Esophagus mucosa (tissue), 1 donor: Measurements from ENCODE around the gene GIT1. TPM values are rescaled to one million over a fixed set of nuclear protein-coding genes. Genes with fewer than 3 reads are reported as not detected.

Experiments used
- ATAC-seq: fragments of 200-7000 bp; cut with Tn5 transposase; one replicate; pipeline ENCODE4 v1.9.1; 2020
- total RNA-seq: library from RNA; stranded (reverse); gene quantifications from one replicate; pipeline ENCODE4 v1.2.4, GENCODE V29; 2023
- donor health status: DM: yes; HTN: yes; CAD: no.

The GIT1 gene
- total RNA-seq, 1 donor from 2014 or later, result 28.7 TPM

GRCh38 chr17:29593591-29594518 lies 4.4 kb upstream of the GIT1 start:
- no peak for ATAC-seq

GRCh38 chr17:29592850-29593551 lies 3.6 kb upstream of the GIT1 start, which contains the start of gene ANKRD13B:
Gene ANKRD13B, plus strand, starts transcription at chr17:29593132. Its CDS starts 490 bp downstream, at chr17:29593622.
- ATAC-seq, result no peak

- peak; percentile 63 for ATAC-seq
Measured at GRCh38 chr17:29591737-29592608, 2.5 kb upstream of the GIT1 start.

GRCh38 chr17:29591146-29591736 lies 1.8 kb upstream of the GIT1 start:
- peak; percentile 10 for ATAC-seq

DNA sequence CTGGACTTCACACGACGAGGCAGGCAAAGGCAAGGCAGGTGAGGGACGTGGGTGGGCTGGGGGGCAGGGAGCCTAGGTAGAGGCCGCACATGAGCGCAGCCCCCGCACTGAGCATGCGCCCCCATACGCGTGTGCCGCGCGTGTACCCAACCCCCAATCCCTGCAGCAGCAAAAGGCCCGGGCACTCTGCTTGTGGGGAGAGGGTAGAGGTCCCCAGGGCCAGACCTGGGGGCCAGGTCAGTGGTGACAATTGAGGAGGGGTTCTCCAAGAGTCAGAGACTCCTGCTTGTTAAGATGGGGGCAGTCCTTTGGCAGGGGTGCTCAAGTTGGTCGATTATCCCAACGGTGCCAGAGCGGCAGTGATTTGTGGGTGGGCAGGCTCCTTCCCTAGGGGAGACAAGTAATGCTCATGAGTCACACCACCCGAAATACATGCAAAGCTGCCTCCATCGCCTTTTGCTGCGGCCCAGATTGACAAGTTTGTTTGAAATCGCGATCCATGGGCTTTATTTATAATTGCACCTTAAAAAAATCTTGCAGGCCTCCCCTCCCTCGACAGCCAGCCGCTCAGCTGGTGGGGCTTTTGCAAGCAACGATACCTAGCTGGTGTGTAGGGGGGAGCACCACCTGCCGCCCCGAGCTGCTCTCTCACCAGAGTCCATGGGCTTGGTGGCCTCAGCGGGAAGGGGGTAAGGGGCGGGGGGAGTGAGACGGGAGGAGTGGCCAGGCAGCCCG lies 1.1 kb upstream of the GIT1 start:
- no peak for ATAC-seq

- no peak for ATAC-seq
Measured at GRCh38 chr17:29588562-29589411, 661 bp downstream of the GIT1 start.

DNA sequence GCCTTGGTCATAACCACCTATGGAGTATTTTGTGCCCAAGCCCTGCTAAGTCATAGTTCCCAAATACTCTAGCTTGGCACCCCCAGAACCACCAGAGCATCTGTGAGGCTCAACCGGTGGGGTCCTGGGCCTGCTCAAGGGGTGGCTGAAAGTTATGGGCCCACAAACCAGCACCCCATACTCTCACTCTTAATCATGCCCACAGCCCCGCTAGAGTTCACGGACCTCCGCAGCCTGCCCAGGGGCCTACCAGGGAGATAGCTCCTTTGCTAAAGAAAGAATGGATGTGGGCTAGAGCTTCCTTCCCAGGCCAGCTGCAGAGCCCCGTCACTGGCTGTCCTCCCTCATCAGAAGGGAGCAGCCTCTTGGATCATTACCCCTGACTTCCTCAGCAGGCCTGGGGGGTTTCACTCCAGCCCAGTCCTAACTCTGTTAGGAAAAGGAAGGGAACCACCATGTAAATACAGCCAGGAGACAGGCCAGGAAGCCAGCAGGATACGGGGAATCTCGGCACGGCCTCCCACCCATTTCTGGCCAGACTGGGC lies 1.4 kb downstream of the GIT1 start:
- no peak for ATAC-seq

DNA sequence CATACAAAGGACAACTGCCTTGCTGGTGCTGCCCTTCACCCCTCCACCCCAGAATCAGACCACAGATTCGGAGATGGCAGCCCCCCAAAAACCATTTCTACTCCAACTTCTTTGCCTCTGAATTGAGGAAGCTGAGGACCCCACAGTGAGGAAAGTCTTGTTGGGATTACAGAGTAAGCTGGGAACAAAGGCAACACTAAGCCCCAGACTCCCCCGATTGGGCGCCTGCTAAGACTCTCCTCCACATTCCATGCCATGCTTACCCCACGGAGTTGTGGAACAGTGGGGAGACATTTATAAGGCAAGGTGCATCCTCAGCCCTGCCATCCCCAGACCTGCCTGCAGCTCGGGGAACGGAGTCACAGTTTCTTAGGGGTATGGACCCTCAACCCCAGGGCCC lies 1.9 kb downstream of the GIT1 start:
- ATAC-seq, result no peak

DNA sequence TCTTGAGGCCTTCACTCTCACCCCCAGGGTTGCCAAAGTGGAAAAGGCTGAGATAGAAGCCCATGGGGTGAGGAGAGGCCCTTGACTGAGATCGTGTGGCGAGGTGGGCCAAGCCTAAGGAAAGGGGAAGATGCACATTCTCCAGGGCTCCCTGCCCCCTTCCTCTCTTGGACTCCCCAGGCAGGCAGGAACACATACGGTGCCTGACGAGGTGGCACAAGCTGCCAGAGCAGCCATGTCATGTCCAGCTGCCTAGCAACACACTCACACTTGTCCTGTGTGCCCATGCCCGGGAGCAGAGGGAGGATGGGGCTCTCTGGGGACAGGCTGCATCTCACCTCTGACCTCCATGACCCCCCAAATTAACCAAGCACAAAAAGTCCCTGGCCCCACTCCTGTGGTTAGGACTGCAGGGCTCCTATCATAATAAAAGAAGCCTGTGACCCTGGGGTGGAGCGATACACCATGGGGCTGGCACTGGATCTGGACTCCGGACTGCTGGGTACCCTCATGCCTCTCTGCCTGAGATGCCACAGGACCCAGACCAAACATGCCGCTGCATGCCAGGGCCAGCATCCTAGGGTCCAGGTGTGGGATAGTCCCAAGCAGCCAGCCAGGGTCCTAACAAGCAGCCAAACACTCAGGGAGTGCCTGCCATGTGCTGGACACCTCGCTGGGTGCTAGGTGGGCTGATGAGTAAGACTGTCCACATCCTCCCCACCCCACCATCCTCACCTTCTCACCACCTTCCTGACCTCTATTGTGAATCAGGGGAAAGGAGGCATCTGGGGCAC lies 2.6 kb downstream of the GIT1 start:
- no peak for ATAC-seq

DNA sequence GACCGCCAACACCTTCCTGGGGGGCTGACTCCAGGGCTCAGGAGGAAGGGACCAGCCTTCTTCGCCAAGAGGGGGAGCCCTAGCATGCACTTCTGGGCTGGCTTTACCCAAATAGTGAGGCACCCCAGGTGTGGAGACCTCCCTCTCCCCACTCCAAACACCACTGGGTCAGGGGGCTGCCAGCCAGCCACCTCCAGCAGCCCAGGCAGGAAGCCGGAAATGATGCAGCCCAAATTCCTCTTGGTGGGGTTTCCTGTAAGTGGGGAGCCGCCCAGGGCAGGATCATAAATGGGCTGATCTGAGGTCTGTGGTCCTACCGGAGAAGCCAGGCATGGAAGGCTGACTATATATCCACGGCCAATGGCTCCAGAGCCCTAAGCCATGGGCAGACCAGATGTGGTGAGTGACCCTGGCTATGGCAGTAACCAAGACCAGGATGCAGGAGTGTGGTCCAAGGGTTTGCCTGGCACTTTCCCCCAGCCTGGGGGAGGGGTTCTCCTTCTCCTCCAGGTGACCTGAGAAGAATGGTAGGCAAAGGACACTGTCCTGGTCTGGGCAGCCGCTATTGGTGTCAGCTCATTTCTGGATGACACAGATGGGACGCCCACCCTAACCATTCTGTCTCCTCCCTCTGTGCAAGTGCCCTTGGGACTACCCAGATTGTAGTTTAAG lies 4.2 kb downstream of the GIT1 start:
- ATAC-seq, result no peak

DNA sequence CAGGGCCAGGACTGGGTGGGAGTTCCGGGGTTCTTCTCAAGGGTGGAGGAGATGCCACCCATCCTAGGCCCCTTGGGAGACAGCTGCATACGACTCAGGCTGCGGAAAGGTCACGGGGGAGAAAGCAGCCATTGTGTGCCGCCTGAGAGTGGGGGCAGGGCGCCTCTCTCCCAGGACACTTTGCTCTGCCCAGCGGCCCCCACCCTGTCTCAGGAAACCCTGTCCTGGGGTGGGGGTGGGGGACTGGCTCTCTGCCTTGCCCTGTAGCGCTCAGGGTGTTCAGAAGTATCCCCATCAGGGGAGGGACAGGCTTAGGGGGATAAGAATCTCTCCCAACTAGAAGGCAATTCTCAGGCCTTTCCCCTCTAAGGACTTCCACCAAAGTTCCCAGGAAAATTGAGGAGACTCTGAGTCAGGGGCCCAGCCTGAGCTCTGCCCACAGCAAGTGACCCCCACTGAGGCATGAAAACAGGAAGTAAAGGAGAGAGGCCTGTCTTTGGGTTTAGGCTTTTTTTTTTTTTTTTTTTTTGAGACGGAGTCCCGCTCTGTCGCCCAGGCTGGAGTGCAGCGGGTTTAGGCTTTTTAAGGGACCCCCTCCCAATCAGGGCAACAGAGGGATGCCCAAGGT lies 4.9 kb downstream of the GIT1 start:
- no peak for ATAC-seq

DNA sequence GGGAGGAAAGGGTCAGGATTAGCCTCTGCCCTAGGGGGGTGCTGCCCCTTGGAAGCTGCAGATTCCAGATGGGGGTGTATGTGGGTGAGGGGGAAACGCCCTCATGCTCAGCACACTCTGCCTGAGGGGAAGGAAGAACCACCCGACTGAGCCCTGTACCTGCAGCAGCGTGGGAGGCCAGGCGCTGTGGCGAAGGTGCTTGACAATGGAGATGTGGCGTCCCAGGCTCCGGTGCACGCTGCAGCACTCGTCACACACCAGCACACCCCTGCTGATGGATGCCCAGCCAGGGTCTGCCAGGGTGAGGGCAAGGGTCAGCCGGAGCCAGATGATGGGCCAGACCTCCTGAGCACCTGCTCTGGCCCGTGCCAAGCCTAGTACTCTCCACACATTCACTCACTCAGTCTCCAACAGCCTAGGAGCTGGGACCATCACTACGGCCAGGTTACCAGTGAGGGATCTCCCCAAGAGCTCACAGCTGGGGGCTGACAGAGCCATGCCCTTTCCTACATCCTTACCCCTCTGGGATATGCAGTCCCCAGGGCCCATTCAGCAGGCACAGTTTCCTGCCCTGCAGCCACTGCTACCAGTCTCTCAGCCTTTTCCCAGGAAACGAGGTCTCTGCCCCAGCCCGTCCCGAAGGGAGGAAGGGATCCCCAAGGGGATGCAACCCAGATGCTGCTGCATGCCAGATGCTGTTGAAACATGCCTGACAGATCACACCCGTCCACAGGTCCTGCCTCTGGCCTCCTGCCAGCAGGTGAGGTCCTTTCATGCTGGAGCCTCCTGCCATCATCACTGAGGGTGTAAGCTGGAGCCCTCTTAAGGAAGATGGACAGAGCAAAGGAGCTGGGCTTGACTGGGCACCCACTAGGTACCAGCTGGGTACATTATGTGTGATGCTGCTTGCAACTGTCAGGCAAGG lies 5.9 kb downstream of the GIT1 start:
- ATAC-seq, result peak; percentile 17

DNA sequence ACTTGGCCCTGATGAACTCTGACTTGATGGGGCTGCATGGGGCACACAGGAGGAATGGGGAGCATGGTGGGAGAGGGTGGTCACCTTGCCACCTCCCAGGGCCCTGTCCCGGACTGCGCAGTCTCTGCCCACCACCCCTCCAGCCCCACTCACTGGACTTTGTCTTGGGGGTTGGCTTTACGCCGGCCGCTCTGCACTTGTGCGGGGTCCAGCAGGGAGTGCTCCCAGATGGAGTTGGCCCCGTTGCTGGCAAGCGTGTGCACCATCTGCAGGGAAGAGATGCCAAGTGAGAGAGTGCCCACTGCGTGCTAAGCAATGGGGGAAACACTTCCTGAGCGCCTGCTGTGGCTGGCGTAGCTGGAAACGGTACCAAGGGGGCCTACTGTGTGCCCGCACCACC lies 6.7 kb downstream of the GIT1 start:
- ATAC-seq, result no peak

GRCh38 chr17:29582254-29582765 lies 7.1 kb downstream of the GIT1 start:
- ATAC-seq, result no peak

DNA sequence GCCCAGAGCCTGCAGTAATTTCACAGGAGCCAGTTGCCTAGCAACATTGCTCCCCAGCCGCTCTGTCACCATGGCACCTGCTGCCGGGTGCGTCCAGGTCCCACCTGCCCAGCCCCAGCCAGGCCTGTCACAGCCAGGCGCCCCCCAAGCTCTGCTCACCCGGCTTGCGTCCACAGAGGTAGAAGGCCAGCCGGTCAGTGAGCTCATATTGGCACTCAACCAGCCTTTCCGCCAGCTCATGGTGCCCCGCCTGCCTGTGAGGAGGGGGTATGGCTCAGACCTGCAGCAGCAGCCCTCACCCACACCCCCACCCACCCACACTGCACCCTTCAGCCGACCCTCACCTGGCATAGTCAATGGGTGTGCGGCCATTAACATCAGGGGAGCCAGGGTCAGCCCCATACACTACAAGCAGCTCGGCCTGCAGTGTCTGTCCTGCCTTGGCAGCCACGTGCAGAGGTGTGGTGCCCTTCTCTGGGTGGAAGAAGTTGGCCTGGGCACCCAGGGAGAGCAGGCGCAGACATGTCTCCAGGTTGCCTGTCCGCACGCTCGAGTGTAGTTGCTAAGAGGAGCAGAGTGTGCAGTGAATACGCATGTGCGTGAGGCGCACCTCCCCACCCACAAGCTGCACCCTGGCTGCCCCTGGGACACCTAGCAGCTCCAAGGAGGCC lies 7.7 kb downstream of the GIT1 start:
- peak; percentile 87 for ATAC-seq
